Islet of Langerhans (tissue), 1 donor: ENCODE results near the gene SSR3.

Experiments
- FAIRE-seq: peaks from one replicate; lab custom pipeline; 2011; peaks lifted over from hg19 to GRCh38; lab: Jason Lieb, UNC

The SSR3 gene

GRCh38 chr3:156491192-156491591 is 63.7 kb downstream of the SSR3 start:
- FAIRE-seq: no peak
